Measurements from ENCODE around the gene TRPC5OS. TPM values are rescaled to one million over a fixed set of nuclear protein-coding genes. Genes with fewer than 3 reads are reported as not detected.

Gene TRPC5OS
- total RNA-seq, 6 donors from 2014 or later, result not detected

- no peak for TF ChIP-seq CTCF (IDR thresholded peaks at IDR 0.05)
- no peak for TF ChIP-seq EP300 (IDR thresholded peaks at IDR 0.05)
- no peak for TF ChIP-seq POLR2AphosphoS5 (IDR thresholded peaks at IDR 0.05)
- no peak for TF ChIP-seq POLR2A (IDR thresholded peaks at IDR 0.05)
- DNase-seq (no peak), ATAC-seq (ENCODE audit: low FRiP score in 2 of 2) (no peak)
- 47 to 56% methylated on average over 7 of the region's 7 CpGs for WGBS, 2 donors
- H3K4me3 ChIP-seq, result no peak overlapping the region
- H3K36me3 ChIP-seq, result no peaks in the 10 kb centered on the region
- H3K27ac ChIP-seq, result no peak overlapping the region
- no peaks in the 10 kb centered on the region for H3K4me1 ChIP-seq
- H3K9me3 ChIP-seq, result no peaks in the 10 kb centered on the region
- no peaks in the 10 kb centered on the region for H3K27me3 ChIP-seq
Measured at GRCh38 chrX:111914398-111915090, 38.6 kb downstream of the TRPC5OS start.

DNA sequence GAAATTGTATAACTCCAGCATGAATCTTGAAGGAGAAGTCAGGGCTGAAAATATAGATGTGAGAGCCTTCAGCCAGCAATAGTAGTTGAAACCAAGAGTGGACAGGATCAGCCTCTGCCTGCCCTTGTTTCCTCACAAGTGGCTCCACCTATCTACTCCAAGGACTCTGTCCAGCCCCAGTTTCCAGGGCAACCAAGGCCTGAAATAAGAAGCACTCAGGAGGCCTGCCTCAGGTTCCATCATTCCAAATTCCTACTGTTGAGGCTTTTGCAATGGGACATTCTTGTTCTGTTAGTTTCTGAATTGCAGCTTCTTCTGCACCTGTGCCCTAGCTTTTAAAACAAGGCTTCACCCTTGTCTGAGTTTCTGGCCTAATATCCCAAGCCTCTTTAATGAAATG is 41.6 kb downstream of the TRPC5OS start:
- no peak overlapping the region for H3K27ac ChIP-seq
- no peaks in the 10 kb centered on the region for H3K9me3 ChIP-seq
- no peaks in the 10 kb centered on the region for H3K4me1 ChIP-seq
- H3K36me3 ChIP-seq, result no peaks in the 10 kb centered on the region
- no peak for DNase-seq
- no peak for ATAC-seq (ENCODE audit: low FRiP score in 2 of 2)
- no peaks in the 10 kb centered on the region for H3K27me3 ChIP-seq
- H3K4me3 ChIP-seq, result no peak overlapping the region
- TF ChIP-seq POLR2AphosphoS5 (IDR thresholded peaks at IDR 0.05) (no peak), CTCF (IDR thresholded peaks at IDR 0.05) (no peak), POLR2A (IDR thresholded peaks at IDR 0.05) (no peak), EP300 (IDR thresholded peaks at IDR 0.05) (no peak)

GRCh38 chrX:111928456-111928855 is 52.5 kb downstream of the TRPC5OS start:
- Histone ChIP-seq H3K27me3 (no peaks in the 10 kb centered on the region), H3K27ac (no peak overlapping the region), H3K4me3 (no peak overlapping the region), H3K36me3 (no peaks in the 10 kb centered on the region), H3K4me1 (no peaks in the 10 kb centered on the region), H3K9me3 (no peaks in the 10 kb centered on the region)
- no peak for ATAC-seq (ENCODE audit: low FRiP score in 2 of 2)
- DNase-seq, result no peak
- no peak for TF ChIP-seq POLR2A (IDR thresholded peaks at IDR 0.05)
- TF ChIP-seq CTCF (IDR thresholded peaks at IDR 0.05), result no peak
- no peak for TF ChIP-seq EP300 (IDR thresholded peaks at IDR 0.05)
- no peak for TF ChIP-seq POLR2AphosphoS5 (IDR thresholded peaks at IDR 0.05)
- 68 to 80% methylated on average over 4 of the region's 4 CpGs for WGBS, 2 donors

Other genes starting within 250 kb of the TRPC5OS start
- 10 to 100 TPM; 33.6 to 94.3 (median 55.0) TPM for gene ALG13, start 195.0 kb upstream of the TRPC5OS start, total RNA-seq
- gene TRPC5, start 206.6 kb downstream of the TRPC5OS start, total RNA-seq, result not detected
- gene RTL4, start 206.8 kb downstream of the TRPC5OS start, total RNA-seq, result not detected